Esophagus muscularis mucosa (tissue), 3 donors: ENCODE measurements around the gene AACS.

Experiments
- CTCF ChIP-seq, 3 experiments: fragments of 200-600 bp in 2 of 3; fragments of 450-650 bp in 1 of 3; sonication (generic) in 2 of 3; IDR thresholded peaks; one replicate each; pipeline ENCODE4 v1.5.1; 2017 to 2019; ENCODE audit warnings: antibody characterized with exemption in 3 of 3, mild to moderate bottlenecking in 2 of 3, moderate library complexity in 1 of 3
- POLR2A ChIP-seq: fragments of 450-650 bp; IDR thresholded peaks from one replicate; pipeline ENCODE4 v1.6.1; 2017; ENCODE audit warnings: antibody characterized with exemption, moderate library complexity, mild to moderate bottlenecking, low read depth

GRCh38 chr12:125131958-125132357 is 66.7 kb downstream of the AACS start:
- no peak for TF ChIP-seq POLR2A
- TF ChIP-seq CTCF (IDR thresholded peaks at IDR 0.05) = no peak
